ENCODE results near the gene KCNK17.

- TF ChIP-seq, protein P1, sequence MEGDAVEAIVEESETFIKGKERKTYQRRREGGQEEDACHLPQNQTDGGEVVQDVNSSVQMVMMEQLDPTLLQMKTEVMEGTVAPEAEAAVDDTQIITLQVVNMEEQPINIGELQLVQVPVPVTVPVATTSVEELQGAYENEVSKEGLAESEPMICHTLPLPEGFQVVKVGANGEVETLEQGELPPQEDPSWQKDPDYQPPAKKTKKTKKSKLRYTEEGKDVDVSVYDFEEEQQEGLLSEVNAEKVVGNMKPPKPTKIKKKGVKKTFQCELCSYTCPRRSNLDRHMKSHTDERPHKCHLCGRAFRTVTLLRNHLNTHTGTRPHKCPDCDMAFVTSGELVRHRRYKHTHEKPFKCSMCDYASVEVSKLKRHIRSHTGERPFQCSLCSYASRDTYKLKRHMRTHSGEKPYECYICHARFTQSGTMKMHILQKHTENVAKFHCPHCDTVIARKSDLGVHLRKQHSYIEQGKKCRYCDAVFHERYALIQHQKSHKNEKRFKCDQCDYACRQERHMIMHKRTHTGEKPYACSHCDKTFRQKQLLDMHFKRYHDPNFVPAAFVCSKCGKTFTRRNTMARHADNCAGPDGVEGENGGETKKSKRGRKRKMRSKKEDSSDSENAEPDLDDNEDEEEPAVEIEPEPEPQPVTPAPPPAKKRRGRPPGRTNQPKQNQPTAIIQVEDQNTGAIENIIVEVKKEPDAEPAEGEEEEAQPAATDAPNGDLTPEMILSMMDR (IDR thresholded peaks at IDR 0.05; ENCODE audit: low read depth, low read length), result no peak
- TF ChIP-seq, protein P2, sequence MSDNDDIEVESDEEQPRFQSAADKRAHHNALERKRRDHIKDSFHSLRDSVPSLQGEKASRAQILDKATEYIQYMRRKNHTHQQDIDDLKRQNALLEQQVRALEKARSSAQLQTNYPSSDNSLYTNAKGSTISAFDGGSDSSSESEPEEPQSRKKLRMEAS (IDR thresholded peaks at IDR 0.05; ENCODE audit: low read depth, low read length), result no peak
- TF ChIP-seq MYC (IDR thresholded peaks at IDR 0.05; ENCODE audit: low read depth, low read length) (no peak), POLR2A (IDR thresholded peaks at IDR 0.05; ENCODE audit: extremely low read depth, insufficient read length) (no peak)
Measured at GRCh38 chr6:39357998-39358686, 43.9 kb upstream of the KCNK17 start.

Data from NB4 (cell line).